Endothelial cell of umbilical vein (primary cell): Measurements from ENCODE around the gene ING2.

Source experiments
- CTCF ChIP-seq, 2 donors: IDR thresholded peaks; 1 replicate in 1 of 2; 2 replicates in 1 of 2; pipeline ENCODE4 v1.5.1; 2011; ENCODE audit warnings: low read length in 2 of 2, mild to moderate bottlenecking in 2 of 2, moderate library complexity in 2 of 2, control low read depth in 1 of 2, inconsistent platforms in 1 of 2, low read depth in 1 of 2; ENCODE audit not compliant: insufficient read depth in 1 of 2; ENCODE audit errors: extremely low read depth in 1 of 2
- EZH2 ChIP-seq: IDR thresholded peaks from 2 replicates; pipeline ENCODE4 v1.6.1; 2012; ENCODE audit warnings: borderline replicate concordance, low read depth, mild to moderate bottlenecking, moderate library complexity, low read length, inconsistent platforms; ENCODE audit not compliant: severe bottlenecking
- JUN ChIP-seq: IDR thresholded peaks from 2 replicates; pipeline ENCODE4 v1.6.1; 2011; ENCODE audit warnings: borderline replicate concordance, low read depth; ENCODE audit not compliant: insufficient read length, insufficient read depth
- MYC ChIP-seq: IDR thresholded peaks from one replicate; pipeline ENCODE4 v1.6.1; 2011; ENCODE audit warnings: mild to moderate bottlenecking, low read depth, low read length
- POLR2A ChIP-seq: IDR thresholded peaks from 2 replicates; pipeline ENCODE4 v1.6.1; 2012; ENCODE audit warnings: low read depth, mild to moderate bottlenecking, control low read depth, low read length

DNA sequence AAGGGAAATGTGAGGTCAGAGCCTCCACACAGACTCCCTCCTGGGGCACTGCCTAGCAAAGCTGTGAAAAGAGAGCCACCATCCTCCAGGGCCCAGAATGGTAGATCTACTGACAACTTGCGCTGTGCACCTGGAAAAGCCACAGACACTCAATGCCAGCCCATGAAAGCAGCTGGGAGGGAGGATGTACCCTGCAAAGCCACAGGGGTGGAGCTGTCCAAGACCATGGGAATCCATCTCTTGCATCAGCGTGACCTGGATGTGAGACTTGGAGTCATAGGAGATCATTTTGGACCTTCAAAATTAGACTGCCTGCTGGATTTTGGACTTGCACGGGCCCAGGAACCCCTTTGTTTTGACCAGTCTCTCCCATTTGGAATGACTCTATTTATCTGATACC, 37.6 kb upstream of the ING2 start:
- no peak for TF ChIP-seq CTCF (IDR thresholded peaks at IDR 0.05; ENCODE audit: extremely low read depth in 1 of 2, insufficient read depth in 1 of 2, low read depth in 1 of 2, low read length in 2 of 2)
- no peak for TF ChIP-seq POLR2A
- no peak for TF ChIP-seq JUN
- TF ChIP-seq EZH2 = no peak
- no peak for TF ChIP-seq MYC
